GM13977 (cell line): Measurements from ENCODE around the gene CA12.

ENCODE experiments used
- DNase-seq: peaks from one replicate; pipeline ENCODE4 v3.0.0; 2012; ENCODE audit warnings: low spot score
- CTCF ChIP-seq: IDR thresholded peaks from 2 replicates; pipeline ENCODE4 v1.5.1; 2012; ENCODE audit warnings: mild to moderate bottlenecking, control low read depth; ENCODE audit not compliant: insufficient read depth; ENCODE audit errors: extremely low read depth, missing control alignments
- in situ Hi-C: fragments of 300-500 bp; cut with MboI; formaldehyde crosslinking; loops from one replicate; pipeline ENCODE4 v1.12.0; 2022; ENCODE audit warnings: low sequenced_read_pairs, low pct_unique_long_range_greater_than_20kb, mixed read lengths, inconsistent platforms; ENCODE audit not compliant: unreplicated experiment

Gene CA12

DNA sequence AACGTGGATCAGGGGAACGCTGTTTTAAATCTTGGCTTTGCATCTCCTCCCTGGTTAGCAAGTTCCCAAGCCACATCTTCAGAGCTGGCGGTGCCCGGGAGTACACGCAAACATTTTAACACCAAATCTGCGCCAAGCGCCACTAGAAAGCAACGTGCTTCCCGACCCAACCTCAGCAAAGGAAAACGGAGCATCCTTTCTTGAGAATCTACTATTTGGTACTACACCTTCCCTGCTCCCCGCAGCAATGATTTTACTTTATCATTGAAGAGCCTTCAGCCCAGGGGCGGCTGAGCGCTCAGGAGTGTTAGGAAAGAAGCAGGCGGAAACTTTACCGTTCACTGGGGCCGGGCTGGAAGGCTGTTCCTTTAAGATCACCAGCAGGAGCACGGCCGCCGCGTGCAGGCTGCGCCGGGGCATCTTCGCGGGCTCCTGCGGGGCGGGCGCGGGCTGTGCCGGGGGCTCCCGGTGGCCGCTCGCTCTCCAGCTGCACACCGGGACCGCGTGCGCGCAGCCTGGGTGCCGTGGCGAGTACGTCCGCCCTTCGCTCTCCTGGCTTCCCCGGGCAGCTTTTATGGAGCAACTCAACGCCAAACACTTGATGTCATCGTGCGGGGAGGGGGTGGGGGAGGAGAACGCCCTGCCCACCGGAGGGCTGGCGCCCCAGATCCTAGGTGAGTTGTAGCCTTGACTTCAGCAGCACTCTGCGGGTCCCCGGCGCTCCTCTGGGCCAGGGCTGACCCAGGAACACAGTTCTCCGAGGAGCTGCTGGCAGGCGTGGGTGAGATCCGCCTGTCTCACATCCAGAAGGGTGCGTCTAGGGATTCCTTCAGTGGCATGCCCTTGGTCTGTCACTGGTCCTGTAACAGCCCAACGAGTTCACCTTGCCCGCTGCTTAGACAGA lies at the start of gene CA12:
Gene CA12 (minus strand): TSS at position 546 of the 904 bp plus-strand sequence. CDS start 126 bp downstream, at position 420.
- no peak for DNase-seq
- TF ChIP-seq CTCF = no peak
- in situ Hi-C loops = no loop called here

- no peak for DNase-seq
Observed at GRCh38 chr15:63430766-63431451, 49.3 kb upstream of the CA12 start.

DNA sequence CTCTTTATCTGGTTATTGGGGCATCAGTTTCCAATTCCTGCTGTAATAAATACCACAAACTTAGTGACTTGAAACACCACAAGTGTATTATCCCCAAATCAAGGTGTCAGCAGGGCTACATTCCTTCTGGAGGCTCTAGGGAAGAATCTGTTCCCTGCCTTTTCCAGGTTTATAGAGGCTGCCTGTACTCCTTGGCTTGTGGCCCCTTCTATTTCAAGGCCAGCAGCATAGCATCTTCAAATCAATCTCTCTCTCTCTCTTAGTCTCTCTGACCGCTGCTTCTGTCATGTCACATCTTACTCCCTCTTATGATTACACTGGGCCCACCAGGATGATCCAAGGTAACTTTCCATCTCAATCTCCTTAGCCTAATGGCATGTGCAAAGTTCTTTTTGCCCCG lies 44.9 kb upstream of the CA12 start:
- in situ Hi-C loops = no loop called here
- TF ChIP-seq CTCF = no peak
- no peak for DNase-seq

More at GRCh38 chr15:63430766-63431451, 49.3 kb upstream of the CA12 start:
- TF ChIP-seq CTCF = no peak
- in situ Hi-C loops = no loop called here

DNA sequence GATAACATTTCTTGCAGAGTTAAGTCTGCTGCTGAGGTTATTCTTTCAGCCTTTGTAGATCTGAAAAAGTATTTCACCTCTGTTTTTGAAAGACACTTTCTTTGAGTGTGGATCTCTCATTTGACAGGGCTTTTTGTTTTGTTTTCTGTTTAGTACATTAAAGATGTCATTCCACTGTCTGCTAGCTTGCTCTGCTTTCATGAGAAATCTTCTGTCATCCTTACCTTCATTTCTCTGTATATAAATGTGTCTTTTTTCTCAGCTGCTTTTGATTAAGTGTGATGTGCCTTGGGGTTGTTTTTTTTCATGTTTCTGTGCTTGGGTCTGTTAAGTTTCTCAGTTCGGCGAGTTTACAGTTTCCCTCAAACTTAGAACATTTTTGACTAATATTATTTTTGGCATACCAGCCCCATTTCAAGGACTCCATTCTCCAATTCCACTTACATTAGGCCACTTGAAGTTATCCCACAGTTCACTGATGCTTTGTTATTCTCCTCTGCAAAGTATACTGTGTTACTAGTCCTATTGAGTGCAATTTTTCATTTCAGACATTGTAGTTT lies 43.9 kb upstream of the CA12 start:
- no peak for TF ChIP-seq CTCF
- in situ Hi-C loops = no loop called here
- DNase-seq = no peak

DNA sequence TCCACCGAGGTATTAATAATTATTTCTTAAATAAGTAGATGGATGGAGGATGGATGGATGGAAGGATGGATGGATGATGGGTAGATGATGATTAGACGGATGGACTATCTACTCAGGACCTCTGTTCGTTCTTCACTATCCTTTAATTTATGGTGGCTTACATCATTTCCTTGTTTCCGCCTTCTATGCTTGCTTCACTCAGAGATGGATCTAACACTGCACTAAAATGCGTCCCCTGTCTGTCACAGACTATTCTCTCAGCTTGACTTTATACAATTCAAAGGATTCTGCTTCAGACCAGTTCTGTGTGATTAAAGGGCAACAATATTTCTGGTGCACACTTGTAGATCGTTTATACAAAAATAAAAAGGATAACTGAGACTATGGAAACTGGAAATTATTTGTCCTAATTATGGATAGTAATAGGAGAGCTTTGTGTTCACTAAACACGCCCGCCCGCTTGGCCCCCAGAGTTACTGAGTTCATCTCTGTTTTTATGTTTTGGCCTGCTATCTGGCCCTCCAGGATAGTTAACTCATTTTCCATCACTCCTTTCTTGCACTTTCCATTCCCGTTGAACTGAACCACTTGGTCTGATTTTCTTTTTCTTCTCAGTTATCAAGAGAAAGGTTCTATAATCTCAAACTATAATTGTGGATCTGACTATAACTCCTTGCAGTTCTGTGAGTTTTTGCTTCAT lies 41.4 kb upstream of the CA12 start:
- in situ Hi-C loops = no loop called here
- no peak for TF ChIP-seq CTCF
- DNase-seq = no peak

- in situ Hi-C loops = no loop called here
- no peak for TF ChIP-seq CTCF
- DNase-seq = no peak
Observed at GRCh38 chr15:63421433-63421832, 39.8 kb upstream of the CA12 start.
